ENCODE measurements around the gene PCGF5.
"Not testable (repeated sequence)": the region's sequence is repeated elsewhere in the genome, so short reads cannot be mapped to it uniquely, and the experiment has no call there.

The PCGF5 gene

GRCh38 chr10:91287912-91288311, 67.4 kb downstream of the PCGF5 start:
- no peak for DNase-seq

- DNase-seq = no peak
Measured at GRCh38 chr10:91289305-91289704, 68.8 kb downstream of the PCGF5 start.

- no peak for DNase-seq
Measured at GRCh38 chr10:91290607-91291006, 70.1 kb downstream of the PCGF5 start.

- DNase-seq = no peak
Measured at GRCh38 chr10:91294134-91294906, 73.9 kb downstream of the PCGF5 start.

- DNase-seq = no peak
Measured at GRCh38 chr10:91295346-91295745, 74.9 kb downstream of the PCGF5 start.

- no peak for DNase-seq
Measured at GRCh38 chr10:91296471-91296870, 76.0 kb downstream of the PCGF5 start.

- peak; percentile 45 to 65 (median 62) for DNase-seq
Measured at GRCh38 chr10:91298224-91298871, 77.9 kb downstream of the PCGF5 start.

- DNase-seq = no peak
Measured at GRCh38 chr10:91299999-91300575, 79.6 kb downstream of the PCGF5 start.

- DNase-seq = not testable (repeated sequence)
Measured at GRCh38 chr10:91302946-91303345, 82.5 kb downstream of the PCGF5 start.

- not testable (repeated sequence) for DNase-seq
Measured at GRCh38 chr10:91305979-91306378, 85.5 kb downstream of the PCGF5 start.

GRCh38 chr10:91307489-91307888, 87.0 kb downstream of the PCGF5 start:
- no peak for DNase-seq

- DNase-seq = no peak
Measured at GRCh38 chr10:91309711-91310110, 89.2 kb downstream of the PCGF5 start.

GRCh38 chr10:91311601-91312381, 91.3 kb downstream of the PCGF5 start:
- no peak for DNase-seq

GRCh38 chr10:91312382-91312733, 91.9 kb downstream of the PCGF5 start:
- no peak for DNase-seq

- DNase-seq = no peak
Measured at GRCh38 chr10:91313796-91314485, 93.5 kb downstream of the PCGF5 start.

GRCh38 chr10:91316486-91316885, 96.0 kb downstream of the PCGF5 start:
- DNase-seq = no peak

- no peak for DNase-seq
Measured at GRCh38 chr10:91317541-91317940, 97.1 kb downstream of the PCGF5 start.

- no peak for DNase-seq
Measured at GRCh38 chr10:91319336-91319735, 98.9 kb downstream of the PCGF5 start.

GRCh38 chr10:91323293-91323905, 102.9 kb downstream of the PCGF5 start:
- not testable (repeated sequence) for DNase-seq

GRCh38 chr10:91328320-91328984, 108.0 kb downstream of the PCGF5 start:
- no peak for DNase-seq

Data from activated CD4-positive, CD25-positive, alpha-beta regulatory T cell (primary cell).